CD14-positive monocyte (primary cell): ENCODE results near the gene KRTAP17-1. TPM values are rescaled to one million over a fixed set of nuclear protein-coding genes. Genes with fewer than 3 reads are reported as not detected.

ENCODE experiments used
- DNase-seq, 3 donors: peaks; one replicate each; pipeline ENCODE4 v3.0.0-alpha.2; 2011 to 2022
- H2AFZ ChIP-seq: 2 replicates; pipeline ENCODE4 v1.6.0; 2012; ENCODE audit warnings: mild to moderate bottlenecking, low read depth, low read length, inconsistent platforms; ENCODE audit not compliant: insufficient read depth, poor library complexity, severe bottlenecking
- H3K27ac ChIP-seq, 2 donors: 1 replicate in 1 of 2; 2 replicates in 1 of 2; pipeline ENCODE4 v1.5.1; 2012 to 2013; ENCODE audit warnings: low read length in 2 of 2, control low read depth in 1 of 2, inconsistent platforms in 1 of 2, low read depth in 1 of 2, mild to moderate bottlenecking in 1 of 2
- H3K27me3 ChIP-seq, 2 donors: one replicate each; pipeline versions ENCODE4 v1.6.0 to v1.6.1; 2011 to 2013; ENCODE audit warnings: low read length in 2 of 2; ENCODE audit not compliant: control insufficient read depth in 2 of 2, insufficient read depth in 2 of 2
- H3K36me3 ChIP-seq, 2 donors: replicated peaks in 1 of 2; 1 replicate in 1 of 2; 2 replicates in 1 of 2; pipeline versions ENCODE4 v1.5.1 to v1.6.1; 2012 to 2013; ENCODE audit warnings: low read length in 2 of 2, control low read depth in 1 of 2, inconsistent platforms in 1 of 2, mild to moderate bottlenecking in 1 of 2; ENCODE audit not compliant: insufficient read depth in 2 of 2, control insufficient read depth in 1 of 2
- H3K4me1 ChIP-seq, 2 donors: 1 replicate in 1 of 2; 2 replicates in 1 of 2; pipeline versions ENCODE4 v1.5.1 to v1.6.1; 2012 to 2013; ENCODE audit warnings: low read length in 2 of 2, control low read depth in 1 of 2, inconsistent platforms in 1 of 2, mild to moderate bottlenecking in 1 of 2, moderate library complexity in 1 of 2; ENCODE audit not compliant: insufficient read depth in 2 of 2, control insufficient read depth in 1 of 2
- H3K4me2 ChIP-seq: replicated peaks from 2 replicates; pipeline ENCODE3; 2012; ENCODE audit warnings: low read length, moderate library complexity, mild to moderate bottlenecking; ENCODE audit not compliant: poor library complexity, severe bottlenecking; ENCODE audit errors: extremely low read depth
- H3K4me3 ChIP-seq, 3 experiments: fragments of 200-600 bp in 1 of 3; sonication (generic) in 1 of 3; replicated peaks in 1 of 3; 1 replicate in 2 of 3; 2 replicates in 1 of 3; pipeline ENCODE4 v1.5.1; 2011 to 2013; ENCODE audit warnings: low read length in 3 of 3, mild to moderate bottlenecking in 3 of 3, control low read depth in 2 of 3, low read depth in 2 of 3, inconsistent platforms in 1 of 3, moderate library complexity in 1 of 3
- H3K79me2 ChIP-seq: 2 replicates; pipeline ENCODE4 v1.6.0; 2012; ENCODE audit warnings: mild to moderate bottlenecking, control low read depth, inconsistent platforms, low read length, moderate library complexity; ENCODE audit not compliant: insufficient read depth
- H3K9ac ChIP-seq: 2 replicates; pipeline ENCODE4 v1.6.0; 2017; ENCODE audit warnings: low read length, mild to moderate bottlenecking; ENCODE audit not compliant: insufficient read depth, poor library complexity, severe bottlenecking
- H3K9me3 ChIP-seq, 2 donors: replicated peaks in 1 of 2; 1 replicate in 1 of 2; 2 replicates in 1 of 2; pipeline versions ENCODE4 v1.5.1 to v1.6.1; 2012 to 2013; ENCODE audit warnings: low read length in 2 of 2, control low read depth in 1 of 2; ENCODE audit not compliant: control insufficient read depth in 1 of 2, insufficient read depth in 1 of 2
- H4K20me1 ChIP-seq: 2 replicates; pipeline ENCODE4 v1.6.0; 2012; ENCODE audit warnings: mild to moderate bottlenecking, low read length, control low read depth, moderate library complexity; ENCODE audit not compliant: insufficient read depth
- H3K27ac Mint-ChIP-seq, 7 donors: one replicate each; pipeline ENCODE4 v1.8.0; 2020; ENCODE audit warnings: mild to moderate bottlenecking in 7 of 7, mixed read lengths in 7 of 7, moderate library complexity in 6 of 7, inconsistent platforms in 2 of 7
- H3K27me3 Mint-ChIP-seq, 3 donors: one replicate each; pipeline ENCODE4 v1.8.0; 2021 to 2022; ENCODE audit warnings: low read depth in 3 of 3, mild to moderate bottlenecking in 3 of 3, mixed read lengths in 3 of 3, moderate library complexity in 3 of 3, inconsistent platforms in 1 of 3
- H3K36me3 Mint-ChIP-seq, 2 donors: one replicate each; pipeline ENCODE4 v1.8.0; 2020; ENCODE audit warnings: mixed read lengths in 2 of 2, inconsistent platforms in 1 of 2, mild to moderate bottlenecking in 1 of 2
- H3K4me1 Mint-ChIP-seq: one replicate; pipeline ENCODE4 v1.8.0; 2020; ENCODE audit warnings: mild to moderate bottlenecking, mixed read lengths
- H3K4me3 Mint-ChIP-seq, 2 donors: one replicate each; pipeline ENCODE4 v1.8.0; 2020; ENCODE audit warnings: mild to moderate bottlenecking in 2 of 2, mixed read lengths in 2 of 2, moderate library complexity in 1 of 2
- H3K9me3 Mint-ChIP-seq, 7 donors: one replicate each; pipeline ENCODE4 v1.8.0; 2020 to 2022; ENCODE audit warnings: mixed read lengths in 7 of 7, mild to moderate bottlenecking in 6 of 7, moderate library complexity in 6 of 7, inconsistent platforms in 2 of 7
- WGBS: methylation state at CpG from one replicate; pipeline ENCODE4 v1.1.5; 2013; ENCODE audit warnings: missing lambda C conversion rate; ENCODE audit not compliant: insufficient coverage; 5-methylcytosine and 5-hydroxymethylcytosine counted together
- intact Hi-C, 2 donors: fragments of 100-400 bp; cut with micrococcal nuclease; formaldehyde crosslinking; loops; one replicate each; pipeline versions ENCODE4 v1.15.0 to v1.15.1; 2023
- polyA plus RNA-seq, 3 donors: library from polyadenylated mRNA; depleted of rRNA in 1 of 3; unstranded in 2 of 3; stranded (reverse) in 1 of 3; fragments of 300-500 nt in 2 of 3; fragments of >200 nt in 1 of 3; fragmentation: Illumina TruSeq in 2 of 3; gene quantifications; 1 replicate in 2 of 3; 2 replicates in 1 of 3; pipeline ENCODE4 v1.2.3, GENCODE V29; 2012 to 2021
- TF ChIP-seq, protein P1 (sequence below): fragments of 200-600 bp; IDR thresholded peaks from one replicate; pipeline ENCODE4 v1.8.0; 2022; ENCODE audit warnings: antibody characterized with exemption, mild to moderate bottlenecking

The KRTAP17-1 gene
- polyA plus RNA-seq, 3 donors = not detected

DNA sequence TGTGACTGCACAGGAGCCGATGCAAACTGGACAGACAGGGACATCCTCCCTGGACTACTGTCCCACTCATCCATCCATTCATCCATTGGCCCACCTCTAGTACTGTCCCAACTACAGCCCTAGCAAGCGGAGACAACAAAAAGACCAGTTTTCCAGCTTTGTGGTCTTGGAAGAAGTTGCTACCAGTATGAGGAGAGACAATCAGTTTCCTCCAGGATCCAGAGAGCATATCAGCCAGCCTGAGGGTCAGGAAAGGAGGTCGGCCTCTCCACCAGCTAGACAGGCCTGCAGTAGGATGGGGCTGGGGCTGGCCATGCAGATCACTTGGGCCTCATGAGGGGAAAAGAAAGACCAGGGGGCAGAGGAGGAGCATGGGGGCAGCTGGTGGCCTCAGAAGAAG is 18.3 kb upstream of the KRTAP17-1 start:
- H4K20me1 ChIP-seq = no peaks in the 10 kb centered on the region
- TF ChIP-seq, protein P1, sequence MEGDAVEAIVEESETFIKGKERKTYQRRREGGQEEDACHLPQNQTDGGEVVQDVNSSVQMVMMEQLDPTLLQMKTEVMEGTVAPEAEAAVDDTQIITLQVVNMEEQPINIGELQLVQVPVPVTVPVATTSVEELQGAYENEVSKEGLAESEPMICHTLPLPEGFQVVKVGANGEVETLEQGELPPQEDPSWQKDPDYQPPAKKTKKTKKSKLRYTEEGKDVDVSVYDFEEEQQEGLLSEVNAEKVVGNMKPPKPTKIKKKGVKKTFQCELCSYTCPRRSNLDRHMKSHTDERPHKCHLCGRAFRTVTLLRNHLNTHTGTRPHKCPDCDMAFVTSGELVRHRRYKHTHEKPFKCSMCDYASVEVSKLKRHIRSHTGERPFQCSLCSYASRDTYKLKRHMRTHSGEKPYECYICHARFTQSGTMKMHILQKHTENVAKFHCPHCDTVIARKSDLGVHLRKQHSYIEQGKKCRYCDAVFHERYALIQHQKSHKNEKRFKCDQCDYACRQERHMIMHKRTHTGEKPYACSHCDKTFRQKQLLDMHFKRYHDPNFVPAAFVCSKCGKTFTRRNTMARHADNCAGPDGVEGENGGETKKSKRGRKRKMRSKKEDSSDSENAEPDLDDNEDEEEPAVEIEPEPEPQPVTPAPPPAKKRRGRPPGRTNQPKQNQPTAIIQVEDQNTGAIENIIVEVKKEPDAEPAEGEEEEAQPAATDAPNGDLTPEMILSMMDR = no peak
- intact Hi-C loops = no loop called here
- H3K36me3 ChIP-seq = no peaks in the 10 kb centered on the region
- no peak overlapping the region for H3K4me3 Mint-ChIP-seq
- no peaks in the 10 kb centered on the region for H3K27me3 ChIP-seq
- H3K36me3 Mint-ChIP-seq = no peaks in the 10 kb centered on the region
- peaks cover 2 to 7% (median 3%) of the 10 kb centered on the region in 3 donors for H3K27me3 Mint-ChIP-seq
- no peak overlapping the region for H3K4me2 ChIP-seq
- peaks cover 0 to 2% (median 0%) of the 10 kb centered on the region in 7 donors for H3K9me3 Mint-ChIP-seq
- H3K9ac ChIP-seq = no peak overlapping the region
- no peaks in the 10 kb centered on the region for H3K9me3 ChIP-seq
- no peak overlapping the region for H3K27ac ChIP-seq
- H3K4me3 ChIP-seq = no peak overlapping the region
- no peaks in the 10 kb centered on the region for H3K79me2 ChIP-seq
- peaks cover 9% of the 10 kb centered on the region for H3K4me1 Mint-ChIP-seq
- 82% methylated on average over 2 of the region's 3 CpGs for WGBS
- peaks cover 3 to 14% of the 10 kb centered on the region in 2 donors for H3K4me1 ChIP-seq
- H2AFZ ChIP-seq = no peak overlapping the region
- no peak for DNase-seq
- H3K27ac Mint-ChIP-seq = peak overlapping the region in 1 of 7 donors; percentile 70

DNA sequence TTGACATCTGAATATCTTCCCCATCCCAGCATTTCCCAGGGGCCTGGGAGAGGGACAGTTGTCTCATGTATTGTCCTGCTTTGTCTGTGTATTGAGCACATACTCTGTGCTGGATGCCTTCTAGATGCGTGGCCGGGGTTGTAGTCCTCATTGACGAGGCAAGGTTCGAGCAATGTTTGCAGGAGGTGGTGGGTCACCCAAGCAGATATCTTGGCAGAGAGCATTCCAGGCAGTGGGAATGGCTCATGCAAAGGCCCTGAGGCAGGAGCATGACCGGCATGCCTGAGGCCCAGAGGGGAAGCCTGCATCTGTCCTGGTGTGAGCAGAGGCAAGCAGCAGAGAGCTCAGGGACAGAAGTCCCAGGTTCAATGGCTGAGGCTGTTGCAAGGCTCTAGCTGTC is 17.6 kb upstream of the KRTAP17-1 start:
- Histone ChIP-seq H3K4me2 (no peak overlapping the region), H3K9ac (no peak overlapping the region), H3K4me3 (no peak overlapping the region), H3K36me3 (no peaks in the 10 kb centered on the region), H2AFZ (no peak overlapping the region), H3K27me3 (no peaks in the 10 kb centered on the region), H3K27ac (no peak overlapping the region), H4K20me1 (no peaks in the 10 kb centered on the region), H3K79me2 (no peaks in the 10 kb centered on the region), H3K9me3 (no peaks in the 10 kb centered on the region), H3K4me1 (peaks cover 0 to 7% of the 10 kb centered on the region in 2 donors)
- H3K36me3 Mint-ChIP-seq = no peaks in the 10 kb centered on the region
- TF ChIP-seq, protein P1 = no peak
- peaks cover 2 to 7% (median 4%) of the 10 kb centered on the region in 3 donors for H3K27me3 Mint-ChIP-seq
- H3K9me3 Mint-ChIP-seq = peaks cover 0 to 2% (median 0%) of the 10 kb centered on the region in 7 donors
- intact Hi-C loops = no loop called here
- DNase-seq = no peak
- no peak overlapping the region for H3K4me3 Mint-ChIP-seq
- H3K4me1 Mint-ChIP-seq = peaks cover 6% of the 10 kb centered on the region
- H3K27ac Mint-ChIP-seq = no peak overlapping the region
- WGBS = 98% methylated on average over 5 of the region's 5 CpGs
